Mesenchymal stem cell (in vitro differentiated cells and primary cell): ENCODE measurements around the gene RECQL.

Experiments used
- DNase-seq: peaks from one replicate; pipeline ENCODE4 v3.0.0-alpha.2; 2013
- H2AFZ ChIP-seq: one replicate; pipeline ENCODE4 v1.6.1; 2013; ENCODE audit warnings: low read depth, mild to moderate bottlenecking, control low read depth, inconsistent platforms, low read length, moderate library complexity
- H2AK5ac ChIP-seq: 2 replicates; pipeline ENCODE4 v1.6.1; 2013; ENCODE audit warnings: low read length, moderate library complexity, mild to moderate bottlenecking, inconsistent platforms; ENCODE audit not compliant: severe bottlenecking
- H2BK120ac ChIP-seq: one replicate; pipeline ENCODE4 v1.6.1; 2013; ENCODE audit warnings: low read depth, mild to moderate bottlenecking, inconsistent platforms, low read length, moderate library complexity
- H2BK12ac ChIP-seq, 2 experiments: one replicate each; pipeline ENCODE4 v1.6.1; 2013; ENCODE audit warnings: inconsistent platforms in 2 of 2, low read length in 2 of 2, mild to moderate bottlenecking in 2 of 2, moderate library complexity in 2 of 2, control low read depth in 1 of 2
- H2BK15ac ChIP-seq: one replicate; pipeline ENCODE4 v1.6.1; 2013; ENCODE audit warnings: mild to moderate bottlenecking, low read depth, inconsistent platforms; ENCODE audit not compliant: poor library complexity, severe bottlenecking
- H2BK5ac ChIP-seq: 2 replicates; pipeline ENCODE4 v1.6.1; 2013; ENCODE audit warnings: low read depth, mild to moderate bottlenecking, low read length, control low read depth, inconsistent platforms; ENCODE audit not compliant: poor library complexity, severe bottlenecking
- H3K14ac ChIP-seq, 2 experiments: one replicate each; pipeline ENCODE4 v1.6.1; 2013; ENCODE audit warnings: inconsistent platforms in 2 of 2, low read length in 2 of 2, control low read depth in 1 of 2, mild to moderate bottlenecking in 1 of 2, moderate library complexity in 1 of 2
- H3K18ac ChIP-seq, 2 experiments: one replicate each; pipeline ENCODE4 v1.6.1; 2013; ENCODE audit warnings: inconsistent platforms in 2 of 2, low read length in 2 of 2, control low read depth in 1 of 2, low read depth in 1 of 2, mild to moderate bottlenecking in 1 of 2
- H3K23ac ChIP-seq, 2 experiments: one replicate each; pipeline ENCODE4 v1.6.1; 2013; ENCODE audit warnings: inconsistent platforms in 2 of 2, low read length in 2 of 2, mild to moderate bottlenecking in 2 of 2, moderate library complexity in 2 of 2, control low read depth in 1 of 2
- H3K27ac ChIP-seq: 2 replicates; pipeline ENCODE4 v1.5.1; 2013; ENCODE audit warnings: mild to moderate bottlenecking, moderate library complexity, low read length, control low read depth, inconsistent platforms; ENCODE audit not compliant: poor library complexity, severe bottlenecking
- H3K27me3 ChIP-seq, 2 experiments: 2 replicates each; pipeline versions ENCODE4 v1.6.1 to v1.7.0; 2013; ENCODE audit warnings: low read length in 2 of 2, mild to moderate bottlenecking in 2 of 2, moderate library complexity in 2 of 2, control low read depth in 1 of 2, inconsistent platforms in 1 of 2; ENCODE audit not compliant: control insufficient read depth in 1 of 2, insufficient read depth in 1 of 2
- H3K36me3 ChIP-seq, 2 experiments: 2 replicates each; pipeline versions ENCODE4 v1.6.1 to v1.7.0; 2013; ENCODE audit warnings: low read length in 2 of 2, control low read depth in 1 of 2, inconsistent platforms in 1 of 2, low read depth in 1 of 2, mild to moderate bottlenecking in 1 of 2; ENCODE audit not compliant: insufficient read depth in 2 of 2, control insufficient read depth in 1 of 2
- H3K4ac ChIP-seq, 2 experiments: one replicate each; pipeline ENCODE4 v1.6.1; 2013; ENCODE audit warnings: inconsistent platforms in 2 of 2, low read length in 2 of 2, mild to moderate bottlenecking in 2 of 2, moderate library complexity in 2 of 2, control low read depth in 1 of 2, low read depth in 1 of 2
- H3K4me1 ChIP-seq: 2 replicates; pipeline ENCODE4 v1.6.1; 2013; ENCODE audit warnings: low read depth, low read length, control low read depth; ENCODE audit not compliant: control insufficient read depth, insufficient read depth
- H3K4me2 ChIP-seq: 2 replicates; pipeline ENCODE4 v1.6.1; 2013; ENCODE audit warnings: low read length, mild to moderate bottlenecking, inconsistent platforms; ENCODE audit not compliant: poor library complexity, severe bottlenecking
- H3K4me3 ChIP-seq, 2 experiments: 2 replicates each; pipeline versions ENCODE4 v1.5.1 to v1.7.0; 2013; ENCODE audit warnings: low read length in 2 of 2, mild to moderate bottlenecking in 2 of 2, control low read depth in 1 of 2, low read depth in 1 of 2; ENCODE audit not compliant: insufficient read depth in 1 of 2
- H3K79me1 ChIP-seq: replicated peaks from 2 replicates; pipeline ENCODE4 v1.6.1; 2013; ENCODE audit warnings: mild to moderate bottlenecking, control low read depth, low read length, inconsistent platforms; ENCODE audit not compliant: poor library complexity, severe bottlenecking
- H3K9ac ChIP-seq: 2 replicates; pipeline ENCODE4 v1.7.0; 2013; ENCODE audit warnings: mild to moderate bottlenecking, low read length, moderate library complexity
- H3K9me3 ChIP-seq: 2 replicates; pipeline ENCODE4 v1.7.0; 2013; ENCODE audit warnings: mild to moderate bottlenecking, low read length; ENCODE audit not compliant: control insufficient read depth
- H4K8ac ChIP-seq: one replicate; pipeline ENCODE4 v1.6.1; 2013; ENCODE audit warnings: inconsistent platforms, mild to moderate bottlenecking, low read length, moderate library complexity
- H4K91ac ChIP-seq: one replicate; pipeline ENCODE4 v1.6.1; 2013; ENCODE audit warnings: mild to moderate bottlenecking, low read length, inconsistent platforms
- WGBS: methylation state at CpG from one replicate; pipeline ENCODE4 v1.1.7; 2013; ENCODE audit warnings: mixed read lengths; 5-methylcytosine and 5-hydroxymethylcytosine counted together

RECQL gene

GRCh38 chr12:21507849-21508248 lies 6.4 kb upstream of the RECQL start:
- Histone ChIP-seq H3K4ac (no peak overlapping the region), H3K4me3 (no peak overlapping the region), H2BK5ac (no peak overlapping the region), H3K4me2 (no peak overlapping the region), H3K14ac (no peak overlapping the region), H4K91ac (no peak overlapping the region), H3K9me3 (no peaks in the 10 kb centered on the region), H3K9ac (no peak overlapping the region), H2AK5ac (no peak overlapping the region), H3K18ac (no peak overlapping the region), H2BK15ac (no peak overlapping the region), H4K8ac (no peak overlapping the region), H3K27me3 (no peaks in the 10 kb centered on the region), H2AFZ (no peak overlapping the region), H3K23ac (no peak overlapping the region), H3K79me1 (peaks cover 9% of the 10 kb centered on the region), H3K27ac (no peak overlapping the region), H2BK120ac (no peak overlapping the region), H3K4me1 (peaks cover 1% of the 10 kb centered on the region), H2BK12ac (no peak overlapping the region), H3K36me3 (peaks cover 6 to 59% of the 10 kb centered on the region in 2 experiments)
- no peak for DNase-seq
- WGBS = 100% methylated on average over 2 of the region's 2 CpGs

GRCh38 chr12:21505888-21506287 lies 4.5 kb upstream of the RECQL start:
- H3K4me3 ChIP-seq = peak overlapping the region in 1 of 2 experiments; percentile 33
- no peak overlapping the region for H2BK120ac ChIP-seq
- no peaks in the 10 kb centered on the region for H3K9me3 ChIP-seq
- H2BK15ac ChIP-seq = no peak overlapping the region
- H3K18ac ChIP-seq = no peak overlapping the region
- H3K9ac ChIP-seq = peak overlapping the region; percentile 19
- H3K23ac ChIP-seq = no peak overlapping the region
- H3K27ac ChIP-seq = no peak overlapping the region
- peaks cover 2% of the 10 kb centered on the region for H3K4me1 ChIP-seq
- no peak overlapping the region for H3K4ac ChIP-seq
- H3K36me3 ChIP-seq = peaks cover 3 to 41% of the 10 kb centered on the region in 2 experiments
- H2BK12ac ChIP-seq = no peak overlapping the region
- no peak overlapping the region for H3K4me2 ChIP-seq
- H3K14ac ChIP-seq = no peak overlapping the region
- peaks cover 6% of the 10 kb centered on the region for H3K79me1 ChIP-seq
- no CpG with 5 or more reads among the region's 2 CpGs for WGBS
- H2AK5ac ChIP-seq = no peak overlapping the region
- H2AFZ ChIP-seq = no peak overlapping the region
- H4K8ac ChIP-seq = no peak overlapping the region
- no peaks in the 10 kb centered on the region for H3K27me3 ChIP-seq
- DNase-seq = no peak
- H2BK5ac ChIP-seq = no peak overlapping the region
- no peak overlapping the region for H4K91ac ChIP-seq

GRCh38 chr12:21502872-21503271 lies 1.4 kb upstream of the RECQL start:
- H3K4ac ChIP-seq = no peak overlapping the region
- no peak for DNase-seq

GRCh38 chr12:21502164-21502496 lies 695 bp upstream of the RECQL start:
- peak overlapping the region; percentile 76 for H2BK120ac ChIP-seq
- H3K4me1 ChIP-seq = peaks cover 4% of the 10 kb centered on the region
- peak overlapping the region in 1 of 2 experiments; percentile 93 for H3K23ac ChIP-seq
- peak overlapping the region; percentile 84 to 97 for H3K18ac ChIP-seq
- peak overlapping the region; percentile 87 for H2BK5ac ChIP-seq
- H3K27ac ChIP-seq = peak overlapping the region; percentile 61
- H3K27me3 ChIP-seq = no peaks in the 10 kb centered on the region
- H2AFZ ChIP-seq = peak overlapping the region; percentile 88
- H3K9ac ChIP-seq = peak overlapping the region; percentile 99
- H2BK15ac ChIP-seq = no peak overlapping the region
- peaks cover 3% of the 10 kb centered on the region for H3K79me1 ChIP-seq
- peak; percentile 65 for DNase-seq
- H3K14ac ChIP-seq = peak overlapping the region; percentile 67 to 96
- H4K91ac ChIP-seq = peak overlapping the region; percentile 87
- peak overlapping the region; percentile 24 for H3K4me2 ChIP-seq
- no peak overlapping the region for H2BK12ac ChIP-seq
- peak overlapping the region; percentile 93 for H4K8ac ChIP-seq
- H3K36me3 ChIP-seq = peaks cover 2 to 28% of the 10 kb centered on the region in 2 experiments
- peak overlapping the region; percentile 97 to 99 for H3K4ac ChIP-seq
- peak overlapping the region; percentile 91 for H2AK5ac ChIP-seq
- peak overlapping the region; percentile 91 to 94 for H3K4me3 ChIP-seq
- WGBS = under 1% methylated on average over 12 of the region's 14 CpGs
- no peaks in the 10 kb centered on the region for H3K9me3 ChIP-seq

More at GRCh38 chr12:21502872-21503271, 1.4 kb upstream of the RECQL start:
- Histone ChIP-seq H2AK5ac (no peak overlapping the region), H2BK120ac (no peak overlapping the region), H4K91ac (no peak overlapping the region), H3K4me2 (peak overlapping the region; percentile 94), H4K8ac (no peak overlapping the region), H3K4me3 (peak overlapping the region; percentile 30 to 91), H3K27me3 (no peaks in the 10 kb centered on the region), H2BK15ac (no peak overlapping the region), H3K4me1 (peaks cover 2% of the 10 kb centered on the region), H2BK12ac (no peak overlapping the region), H3K36me3 (peaks cover 0 to 28% of the 10 kb centered on the region in 2 experiments), H2AFZ (no peak overlapping the region), H3K18ac (no peak overlapping the region), H3K9me3 (no peaks in the 10 kb centered on the region), H2BK5ac (no peak overlapping the region), H3K9ac (peak overlapping the region; percentile 99), H3K23ac (no peak overlapping the region), H3K14ac (no peak overlapping the region), H3K79me1 (no peaks in the 10 kb centered on the region), H3K27ac (no peak overlapping the region)
- no CpG with 5 or more reads among the region's 1 CpG for WGBS
